Smooth muscle cell (in vitro differentiated cells): ENCODE results near the gene SLC49A3. TPM values are rescaled to one million over a fixed set of nuclear protein-coding genes. Genes with fewer than 3 reads are reported as not detected.

Experiments used
- DNase-seq: peaks from one replicate; lab custom pipeline; 2025; ENCODE audit not compliant: unreplicated experiment; lab: John Stamatoyannopoulos, UW
- H2AFZ ChIP-seq: fragments of 200-600 bp; sonication (generic); 2 replicates; pipeline ENCODE4 v1.6.0; 2016; ENCODE audit warnings: antibody characterized with exemption, low read depth, mild to moderate bottlenecking
- H3F3A ChIP-seq: fragments of 200-600 bp; sonication (generic); 2 replicates; pipeline ENCODE4 v1.6.0; 2017; ENCODE audit warnings: antibody characterized with exemption, low read depth
- H3K27ac ChIP-seq: fragments of 200-600 bp; sonication (generic); 2 replicates; pipeline ENCODE4 v1.5.1; 2016; ENCODE audit warnings: low read depth, mild to moderate bottlenecking
- H3K27me3 ChIP-seq: fragments of 200-600 bp; sonication (generic); 2 replicates; pipeline ENCODE4 v1.6.1; 2016; ENCODE audit warnings: low read depth, mild to moderate bottlenecking
- H3K36me3 ChIP-seq: fragments of 200-600 bp; sonication (generic); 2 replicates; pipeline ENCODE4 v1.5.1; 2016; ENCODE audit warnings: low read depth
- H3K4me1 ChIP-seq: fragments of 200-600 bp; sonication (generic); 2 replicates; pipeline ENCODE4 v1.5.1; 2016; ENCODE audit warnings: low read depth
- H3K4me2 ChIP-seq: fragments of 200-600 bp; sonication (generic); 2 replicates; pipeline ENCODE4 v1.6.0; 2016; ENCODE audit warnings: mild to moderate bottlenecking
- H3K4me3 ChIP-seq: fragments of 200-600 bp; sonication (generic); 2 replicates; pipeline ENCODE4 v1.5.1; 2016; ENCODE audit warnings: mild to moderate bottlenecking
- H3K79me2 ChIP-seq: fragments of 200-600 bp; sonication (generic); 2 replicates; pipeline ENCODE4 v1.6.0; 2016; ENCODE audit warnings: low read depth, mild to moderate bottlenecking
- H3K9ac ChIP-seq: fragments of 200-600 bp; sonication (generic); 2 replicates; pipeline ENCODE4 v1.6.0; 2016; ENCODE audit warnings: low read depth
- H3K9me3 ChIP-seq: fragments of 200-600 bp; sonication (generic); replicated peaks from 2 replicates; pipeline ENCODE4 v1.5.1; 2016; ENCODE audit warnings: low read depth
- H4K20me1 ChIP-seq: fragments of 200-600 bp; sonication (generic); 2 replicates; pipeline ENCODE4 v1.6.0; 2016; ENCODE audit warnings: low read depth
- CTCF ChIP-seq: fragments of 200-600 bp; sonication (generic); IDR thresholded peaks from 2 replicates; pipeline ENCODE4 v1.5.1; 2017; ENCODE audit warnings: borderline replicate concordance, mild to moderate bottlenecking, antibody characterized with exemption; ENCODE audit not compliant: insufficient read depth, poor library complexity, severe bottlenecking
- WGBS: methylation state at CpG from one replicate; pipeline ENCODE4 v1.1.7; 2016; ENCODE audit warnings: low lambda C conversion rate; 5-methylcytosine and 5-hydroxymethylcytosine counted together
- polyA plus RNA-seq: library from polyadenylated mRNA; unstranded; fragments of >200 nt; fragmentation: Nextera tagmentation; extraction: Ambion mirVana; gene quantifications from 2 replicates; pipeline ENCODE4 v1.2.1, GENCODE V29; 2016
- total RNA-seq: library from RNA; depleted of rRNA; stranded (reverse); fragments of >200 nt; gene quantifications from 2 replicates; pipeline ENCODE4 v1.2.3, GENCODE V29; 2014

SLC49A3 gene
- total and polyA plus RNA-seq, 2 experiments from 2014 or later: 26.4 to 40.2 TPM

DNA sequence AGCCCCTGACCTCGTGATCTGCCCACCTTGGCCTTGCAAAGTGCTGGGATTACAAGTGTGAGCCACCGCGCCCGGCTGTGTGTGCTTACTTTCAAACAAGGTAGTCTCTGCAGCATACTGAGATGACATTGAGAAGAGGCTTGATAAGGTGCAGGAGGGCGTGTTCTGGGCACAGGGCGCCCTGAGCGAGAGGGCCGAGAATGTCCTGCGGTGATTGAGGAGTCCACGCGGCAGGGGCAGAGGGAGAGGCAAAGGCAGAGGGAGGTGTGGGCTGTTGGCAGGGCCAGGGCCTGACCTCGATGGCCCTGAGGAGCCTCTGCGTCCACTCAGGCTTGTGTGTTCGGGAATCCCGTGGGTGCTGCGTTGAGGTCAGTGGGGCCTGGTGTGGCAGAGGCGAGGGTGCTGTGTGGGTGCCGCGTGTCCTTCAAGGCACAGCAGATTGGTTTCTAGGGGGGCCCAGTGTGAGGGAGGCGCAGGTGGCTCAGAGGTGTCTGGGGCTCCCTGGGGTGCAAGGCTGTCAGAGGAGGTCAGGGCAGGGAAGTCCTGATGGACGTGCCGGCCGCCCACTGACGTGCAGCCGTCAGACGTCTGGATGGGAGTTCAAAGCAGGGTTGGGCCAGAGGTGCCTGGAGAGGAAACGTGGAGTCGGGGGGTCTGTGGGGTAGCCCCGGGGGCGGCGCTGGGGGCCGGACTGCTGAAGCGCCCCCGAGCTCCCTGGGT, 28.8 kb upstream of the SLC49A3 start:
- H4K20me1 ChIP-seq: peaks cover 91% of the 10 kb centered on the region
- H3K9me3 ChIP-seq: no peaks in the 10 kb centered on the region
- H3K9ac ChIP-seq: no peak overlapping the region
- H3F3A ChIP-seq: no peaks in the 10 kb centered on the region
- no peaks in the 10 kb centered on the region for H3K36me3 ChIP-seq
- no peaks in the 10 kb centered on the region for H3K27me3 ChIP-seq
- H3K79me2 ChIP-seq: peaks cover 84% of the 10 kb centered on the region
- no peak overlapping the region for H3K4me3 ChIP-seq
- no peak for DNase-seq
- no peak overlapping the region for H3K27ac ChIP-seq
- H3K4me1 ChIP-seq: no peaks in the 10 kb centered on the region
- no peak overlapping the region for H3K4me2 ChIP-seq
- TF ChIP-seq CTCF: no peak
- H2AFZ ChIP-seq: no peak overlapping the region
- 93% methylated on average over 26 of the region's 34 CpGs for WGBS

GRCh38 chr4:714087-714486, 25.1 kb upstream of the SLC49A3 start:
- H3K9me3 ChIP-seq: no peaks in the 10 kb centered on the region
- no peak for TF ChIP-seq CTCF
- H4K20me1 ChIP-seq: peaks cover 92% of the 10 kb centered on the region
- no peak overlapping the region for H3K27ac ChIP-seq
- H3K79me2 ChIP-seq: peaks cover 87% of the 10 kb centered on the region
- no peak overlapping the region for H2AFZ ChIP-seq
- no peaks in the 10 kb centered on the region for H3F3A ChIP-seq
- no peaks in the 10 kb centered on the region for H3K36me3 ChIP-seq
- H3K4me1 ChIP-seq: no peaks in the 10 kb centered on the region
- H3K9ac ChIP-seq: no peak overlapping the region
- DNase-seq: no peak
- no peak overlapping the region for H3K4me3 ChIP-seq
- no peak overlapping the region for H3K4me2 ChIP-seq
- 98% methylated on average over 18 of the region's 18 CpGs for WGBS
- H3K27me3 ChIP-seq: no peaks in the 10 kb centered on the region

- Histone ChIP-seq H3K4me1 (peaks cover 8% of the 10 kb centered on the region), H3K27me3 (no peaks in the 10 kb centered on the region), H4K20me1 (peaks cover 92% of the 10 kb centered on the region), H3K79me2 (peaks cover 87% of the 10 kb centered on the region), H3K4me3 (no peak overlapping the region), H3K27ac (no peak overlapping the region), H3F3A (no peaks in the 10 kb centered on the region), H3K9me3 (no peaks in the 10 kb centered on the region), H2AFZ (no peak overlapping the region), H3K36me3 (no peaks in the 10 kb centered on the region), H3K4me2 (no peak overlapping the region), H3K9ac (no peak overlapping the region)
- no peak for DNase-seq
- no peak for TF ChIP-seq CTCF
- 98% methylated on average over 7 of the region's 9 CpGs for WGBS
These were observed 24.1 kb upstream of the SLC49A3 start for GRCh38 chr4:712916-713632.
